ENCODE results near the gene ZNF850.

DNA sequence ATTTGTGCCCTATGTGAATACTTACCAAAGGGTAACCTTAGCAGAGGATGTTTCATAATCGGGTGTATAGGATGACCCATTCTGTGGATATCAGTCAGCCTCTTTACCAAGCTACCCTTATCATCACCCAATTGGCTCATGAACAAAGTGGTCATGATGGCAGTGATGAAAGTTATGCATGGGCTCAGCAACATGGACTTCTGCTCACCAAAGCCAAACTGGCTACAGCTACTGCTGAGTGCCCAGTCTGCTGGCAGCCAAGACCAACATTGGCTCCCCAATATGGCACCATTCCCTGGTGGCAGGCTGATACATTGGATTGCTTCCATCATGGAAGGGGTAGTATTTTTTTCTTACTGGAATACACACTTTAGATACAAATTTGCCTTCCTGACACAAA lies 100.2 kb downstream of the ZNF850 start:
- TF ChIP-seq, protein P1, sequence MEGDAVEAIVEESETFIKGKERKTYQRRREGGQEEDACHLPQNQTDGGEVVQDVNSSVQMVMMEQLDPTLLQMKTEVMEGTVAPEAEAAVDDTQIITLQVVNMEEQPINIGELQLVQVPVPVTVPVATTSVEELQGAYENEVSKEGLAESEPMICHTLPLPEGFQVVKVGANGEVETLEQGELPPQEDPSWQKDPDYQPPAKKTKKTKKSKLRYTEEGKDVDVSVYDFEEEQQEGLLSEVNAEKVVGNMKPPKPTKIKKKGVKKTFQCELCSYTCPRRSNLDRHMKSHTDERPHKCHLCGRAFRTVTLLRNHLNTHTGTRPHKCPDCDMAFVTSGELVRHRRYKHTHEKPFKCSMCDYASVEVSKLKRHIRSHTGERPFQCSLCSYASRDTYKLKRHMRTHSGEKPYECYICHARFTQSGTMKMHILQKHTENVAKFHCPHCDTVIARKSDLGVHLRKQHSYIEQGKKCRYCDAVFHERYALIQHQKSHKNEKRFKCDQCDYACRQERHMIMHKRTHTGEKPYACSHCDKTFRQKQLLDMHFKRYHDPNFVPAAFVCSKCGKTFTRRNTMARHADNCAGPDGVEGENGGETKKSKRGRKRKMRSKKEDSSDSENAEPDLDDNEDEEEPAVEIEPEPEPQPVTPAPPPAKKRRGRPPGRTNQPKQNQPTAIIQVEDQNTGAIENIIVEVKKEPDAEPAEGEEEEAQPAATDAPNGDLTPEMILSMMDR (IDR thresholded peaks at IDR 0.05 in 2 of 3, conservative IDR thresholded peaks at IDR 0.05 in 1 of 3; ENCODE audit: borderline replicate concordance in 1 of 3, insufficient read depth in 1 of 3, low read depth in 2 of 3, low read length in 2 of 3), result no peak
- no peak for TF ChIP-seq YY1 (IDR thresholded peaks at IDR 0.05; ENCODE audit: extremely low read depth, insufficient replicate concordance, low read depth, low read length)
- TF ChIP-seq, protein P2, sequence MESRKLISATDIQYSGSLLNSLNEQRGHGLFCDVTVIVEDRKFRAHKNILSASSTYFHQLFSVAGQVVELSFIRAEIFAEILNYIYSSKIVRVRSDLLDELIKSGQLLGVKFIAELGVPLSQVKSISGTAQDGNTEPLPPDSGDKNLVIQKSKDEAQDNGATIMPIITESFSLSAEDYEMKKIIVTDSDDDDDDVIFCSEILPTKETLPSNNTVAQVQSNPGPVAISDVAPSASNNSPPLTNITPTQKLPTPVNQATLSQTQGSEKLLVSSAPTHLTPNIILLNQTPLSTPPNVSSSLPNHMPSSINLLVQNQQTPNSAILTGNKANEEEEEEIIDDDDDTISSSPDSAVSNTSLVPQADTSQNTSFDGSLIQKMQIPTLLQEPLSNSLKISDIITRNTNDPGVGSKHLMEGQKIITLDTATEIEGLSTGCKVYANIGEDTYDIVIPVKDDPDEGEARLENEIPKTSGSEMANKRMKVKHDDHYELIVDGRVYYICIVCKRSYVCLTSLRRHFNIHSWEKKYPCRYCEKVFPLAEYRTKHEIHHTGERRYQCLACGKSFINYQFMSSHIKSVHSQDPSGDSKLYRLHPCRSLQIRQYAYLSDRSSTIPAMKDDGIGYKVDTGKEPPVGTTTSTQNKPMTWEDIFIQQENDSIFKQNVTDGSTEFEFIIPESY (IDR thresholded peaks at IDR 0.05; ENCODE audit: extremely low read depth, insufficient replicate concordance, low read length), result no peak
- TF ChIP-seq POLR2A (IDR thresholded peaks at IDR 0.05; ENCODE audit: borderline replicate concordance, extremely low read depth, insufficient read depth, insufficient read length), result no peak
- TF ChIP-seq POLR2AphosphoS5 (IDR thresholded peaks at IDR 0.05; ENCODE audit: low read depth, low read length), result no peak
- no peak for TF ChIP-seq EZH2phosphoT487 (IDR thresholded peaks at IDR 0.05; ENCODE audit: borderline replicate concordance)
- TF ChIP-seq SP1 (IDR thresholded peaks at IDR 0.05; ENCODE audit: low read depth), result no peak
- TF ChIP-seq ZFX (IDR thresholded peaks at IDR 0.05), result no peak
- no peak for TF ChIP-seq TCF7L2 (IDR thresholded peaks at IDR 0.05; ENCODE audit: borderline replicate concordance, extremely low read depth, insufficient read depth, insufficient read length)
- TF ChIP-seq ZNF274 (IDR thresholded peaks at IDR 0.05; ENCODE audit: low read depth, low read length), result no peak

Measured in HCT116 (cell line).